Lower leg skin (tissue), 4 donors: ENCODE measurements around the gene CASP3. TPM values are rescaled to one million over a fixed set of nuclear protein-coding genes. Genes with fewer than 3 reads are reported as not detected.
A peak's percentile ranks its signal among the peaks of the same experiment; 100 is the strongest.

Experiments
- DNase-seq, 2 donors: peaks; one replicate each; pipeline ENCODE4 v3.0.0-alpha.2; 2019; ENCODE audit warnings: low spot score in 2 of 2
- H3K4me3 ChIP-seq: fragments of 200-600 bp; sonication (generic); 2 replicates; pipeline ENCODE4 v1.5.1; 2017; ENCODE audit warnings: mild to moderate bottlenecking, low read depth; ENCODE audit not compliant: poor library complexity, severe bottlenecking
- CTCF ChIP-seq, 3 donors: fragments of 450-650 bp; IDR thresholded peaks; one replicate each; pipeline ENCODE4 v1.5.1; 2016; ENCODE audit warnings: antibody characterized with exemption in 3 of 3, mild to moderate bottlenecking in 3 of 3, moderate library complexity in 2 of 3
- POLR2A ChIP-seq, 2 donors: fragments of 450-650 bp; IDR thresholded peaks; one replicate each; pipeline ENCODE4 v1.6.1; 2016 to 2017; ENCODE audit warnings: antibody characterized with exemption in 2 of 2, mild to moderate bottlenecking in 1 of 2, moderate library complexity in 1 of 2
- WGBS, 2 donors: methylation state at CpG; one replicate each; pipeline ENCODE4 v1.1.5; 2018; 5-methylcytosine and 5-hydroxymethylcytosine counted together
- intact Hi-C: fragments of 100-400 bp; cut with DNase I; formaldehyde crosslinking; loops from one replicate; pipeline ENCODE4 v1.15.0; 2023; ENCODE audit warnings: low total_unique reads
- total RNA-seq, 4 donors: library from RNA; depleted of rRNA; stranded (reverse); fragments of >200 nt; gene quantifications; one replicate each; pipeline ENCODE4 v1.1.0, GENCODE V29; 2016

CASP3 gene
- total RNA-seq, 4 donors from 2014 or later = 10.2 to 18.4 (median 14.8) TPM

GRCh38 chr4:184680698-184681097, 31.5 kb upstream of the CASP3 start:
- H3K4me3 ChIP-seq = no peak overlapping the region
- WGBS, 2 donors = 35 to 42% methylated on average over 9 of the region's 9 CpGs
- TF ChIP-seq CTCF (IDR thresholded peaks at IDR 0.05) = no peak
- no peak for TF ChIP-seq POLR2A (IDR thresholded peaks at IDR 0.05)
- intact Hi-C loops = no loop called here
- peak in 1 of 2 donors; percentile 47 for DNase-seq

GRCh38 chr4:184675821-184676492, 26.7 kb upstream of the CASP3 start:
- 89 to 91% methylated on average over 3 of the region's 3 CpGs for WGBS, 2 donors
- TF ChIP-seq CTCF (IDR thresholded peaks at IDR 0.05) = no peak
- no peak for TF ChIP-seq POLR2A (IDR thresholded peaks at IDR 0.05)
- intact Hi-C loops = no loop called here
- no peak overlapping the region for H3K4me3 ChIP-seq
- no peak for DNase-seq

- intact Hi-C loops = no loop called here
- TF ChIP-seq CTCF (IDR thresholded peaks at IDR 0.05) (no peak), POLR2A (IDR thresholded peaks at IDR 0.05) (no peak)
- no peak for DNase-seq
- H3K4me3 ChIP-seq = no peak overlapping the region
- 92 to 97% methylated on average over 5 of the region's 5 CpGs for WGBS, 2 donors
These were observed 25.8 kb upstream of the CASP3 start for GRCh38 chr4:184675018-184675417.

- WGBS, 2 donors = 95 to 98% methylated on average over 4 of the region's 4 CpGs
- no peak overlapping the region for H3K4me3 ChIP-seq
- intact Hi-C loops = no loop called here
- TF ChIP-seq CTCF (IDR thresholded peaks at IDR 0.05) (no peak), POLR2A (IDR thresholded peaks at IDR 0.05) (no peak)
- DNase-seq = no peak
These were observed 24.8 kb upstream of the CASP3 start for GRCh38 chr4:184674011-184674410.

GRCh38 chr4:184672741-184673140, 23.5 kb upstream of the CASP3 start:
- WGBS, 2 donors = 94 to 95% methylated on average over 6 of the region's 6 CpGs
- H3K4me3 ChIP-seq = no peak overlapping the region
- no peak for TF ChIP-seq POLR2A (IDR thresholded peaks at IDR 0.05)
- TF ChIP-seq CTCF (IDR thresholded peaks at IDR 0.05) = no peak

GRCh38 chr4:184671101-184671500, 21.9 kb upstream of the CASP3 start:
- TF ChIP-seq CTCF (IDR thresholded peaks at IDR 0.05) = no peak
- TF ChIP-seq POLR2A (IDR thresholded peaks at IDR 0.05) = no peak
- H3K4me3 ChIP-seq = no peak overlapping the region
- intact Hi-C loops = no loop called here
- WGBS, 2 donors = 50 to 56% methylated on average over 9 of the region's 9 CpGs
- DNase-seq = no peak

More at GRCh38 chr4:184672741-184673140, 23.5 kb upstream of the CASP3 start:
- no peak for DNase-seq
- intact Hi-C loops = no loop called here
